ENCODE measurements around the gene SH2D7.

Gene SH2D7

GRCh38 chr15:78092261-78093041 is at the start of gene SH2D7:
Gene SH2D7, plus strand, starts transcription at chr15:78092561. Its CDS starts 24 bp downstream, at chr15:78092585.
- POLR2A ChIA-PET: no interaction called here
- TF ChIP-seq ELF4 (IDR thresholded peaks at IDR 0.05) (no peak), NFRKB (IDR thresholded peaks at IDR 0.05) (no peak), LEF1 (IDR thresholded peaks at IDR 0.05; ENCODE audit: borderline replicate concordance) (no peak), FOXK2 (IDR thresholded peaks at IDR 0.05) (no peak), FOXA1 (IDR thresholded peaks at IDR 0.05) (no peak), SUZ12 (IDR thresholded peaks at IDR 0.05) (no peak), TARDBP (IDR thresholded peaks at IDR 0.05) (no peak), ZNF384 (IDR thresholded peaks at IDR 0.05) (no peak)
- DNase-seq (ENCODE audit: extremely low spot score): no peak
- CTCF ChIA-PET: interaction anchor here (1.9 kb wide), 1 partner anchor 16 kb away, joined by 7 read pairs; no protein-coding TSS in a partner anchor

GRCh38 chr15:78044407-78045155 is 47.8 kb upstream of the SH2D7 start:
- DNase-seq (ENCODE audit: extremely low spot score): no peak
- ChIA-PET POLR2A (interaction anchor here (0.7 kb wide), 1 partner anchor 17 kb away, joined by 3 read pairs; no protein-coding TSS in a partner anchor), CTCF (no interaction called here)
- TF ChIP-seq CTBP1 (IDR thresholded peaks at IDR 0.05; ENCODE audit: borderline replicate concordance): no peak
- no peak for TF ChIP-seq BHLHE40 (IDR thresholded peaks at IDR 0.05; ENCODE audit: borderline replicate concordance)
- no peak for TF ChIP-seq FOXM1 (IDR thresholded peaks at IDR 0.05; ENCODE audit: borderline replicate concordance)
- TF ChIP-seq HDGF (IDR thresholded peaks at IDR 0.05; ENCODE audit: borderline replicate concordance): no peak
- no peak for TF ChIP-seq ELF4 (IDR thresholded peaks at IDR 0.05)
- TF ChIP-seq FOXA1 (IDR thresholded peaks at IDR 0.05): no peak
- no peak for TF ChIP-seq ZNF384 (IDR thresholded peaks at IDR 0.05)
- no peak for TF ChIP-seq L3MBTL2 (conservative IDR thresholded peaks at IDR 0.05)
- no peak for TF ChIP-seq NFRKB (IDR thresholded peaks at IDR 0.05)
- TF ChIP-seq SP1 (IDR thresholded peaks at IDR 0.05): no peak
- no peak for TF ChIP-seq LEF1 (IDR thresholded peaks at IDR 0.05; ENCODE audit: borderline replicate concordance)
- no peak for TF ChIP-seq SUZ12 (IDR thresholded peaks at IDR 0.05)
- no peak for TF ChIP-seq FOXK2 (IDR thresholded peaks at IDR 0.05)
- no peak for TF ChIP-seq PKNOX1 (IDR thresholded peaks at IDR 0.05)

- ChIA-PET CTCF (no interaction called here), POLR2A (no interaction called here)
- no peak for DNase-seq (ENCODE audit: extremely low spot score)
- TF ChIP-seq CTBP1 (IDR thresholded peaks at IDR 0.05; ENCODE audit: borderline replicate concordance) (no peak), NFRKB (IDR thresholded peaks at IDR 0.05) (no peak), FOXA1 (IDR thresholded peaks at IDR 0.05) (no peak), FOXK2 (IDR thresholded peaks at IDR 0.05) (no peak), FOXM1 (IDR thresholded peaks at IDR 0.05; ENCODE audit: borderline replicate concordance) (no peak), ZNF384 (IDR thresholded peaks at IDR 0.05) (no peak), TARDBP (IDR thresholded peaks at IDR 0.05) (no peak), PKNOX1 (IDR thresholded peaks at IDR 0.05) (no peak), ARNT (IDR thresholded peaks at IDR 0.05) (no peak), L3MBTL2 (conservative IDR thresholded peaks at IDR 0.05) (no peak), ELF4 (IDR thresholded peaks at IDR 0.05) (no peak), SP1 (IDR thresholded peaks at IDR 0.05) (no peak), BHLHE40 (IDR thresholded peaks at IDR 0.05; ENCODE audit: borderline replicate concordance) (no peak)
Observed at GRCh38 chr15:78045189-78045588, 47.2 kb upstream of the SH2D7 start.

GRCh38 chr15:78046796-78047341 is 45.5 kb upstream of the SH2D7 start:
- ChIA-PET CTCF (interaction anchor here (0.7 kb wide), 1 partner anchor 27 kb away, joined by 3 read pairs; no protein-coding TSS in a partner anchor), POLR2A (no interaction called here)
- DNase-seq (ENCODE audit: extremely low spot score): no peak
- TF ChIP-seq NFRKB (IDR thresholded peaks at IDR 0.05): no peak
- TF ChIP-seq ELF4 (IDR thresholded peaks at IDR 0.05): no peak
- TF ChIP-seq LEF1 (IDR thresholded peaks at IDR 0.05; ENCODE audit: borderline replicate concordance): no peak
- no peak for TF ChIP-seq FOXA1 (IDR thresholded peaks at IDR 0.05)
- TF ChIP-seq ZNF384 (IDR thresholded peaks at IDR 0.05): no peak
- TF ChIP-seq BHLHE40 (IDR thresholded peaks at IDR 0.05; ENCODE audit: borderline replicate concordance): no peak
- TF ChIP-seq FOXK2 (IDR thresholded peaks at IDR 0.05): no peak
- TF ChIP-seq PKNOX1 (IDR thresholded peaks at IDR 0.05): no peak
- TF ChIP-seq ARNT (IDR thresholded peaks at IDR 0.05): no peak
- TF ChIP-seq L3MBTL2 (conservative IDR thresholded peaks at IDR 0.05): no peak
- no peak for TF ChIP-seq CTBP1 (IDR thresholded peaks at IDR 0.05; ENCODE audit: borderline replicate concordance)
- TF ChIP-seq SUZ12 (IDR thresholded peaks at IDR 0.05): no peak
- TF ChIP-seq FOXM1 (IDR thresholded peaks at IDR 0.05; ENCODE audit: borderline replicate concordance): no peak
- TF ChIP-seq HDGF (IDR thresholded peaks at IDR 0.05; ENCODE audit: borderline replicate concordance): no peak
- TF ChIP-seq TARDBP (IDR thresholded peaks at IDR 0.05): no peak
- no peak for TF ChIP-seq SP1 (IDR thresholded peaks at IDR 0.05)

GRCh38 chr15:78047761-78048627 is 44.4 kb upstream of the SH2D7 start:
- no peak for TF ChIP-seq HDGF (IDR thresholded peaks at IDR 0.05; ENCODE audit: borderline replicate concordance)
- POLR2A ChIA-PET: no interaction called here
- no peak for DNase-seq (ENCODE audit: extremely low spot score)
- CTCF ChIA-PET: no interaction called here
